Middle frontal gyrus (tissue), 1 donor: Measurements from ENCODE around the gene VPS26A.
"Not testable (repeated sequence)": the region's sequence is repeated elsewhere in the genome, so short reads cannot be mapped to it uniquely, and the experiment has no call there.

Source experiments
- DNase-seq: peaks from one replicate; pipeline ENCODE4 v3.0.0-alpha.2; 2015; ENCODE audit warnings: low spot score; ENCODE audit errors: extremely low spot score

VPS26A gene

DNA sequence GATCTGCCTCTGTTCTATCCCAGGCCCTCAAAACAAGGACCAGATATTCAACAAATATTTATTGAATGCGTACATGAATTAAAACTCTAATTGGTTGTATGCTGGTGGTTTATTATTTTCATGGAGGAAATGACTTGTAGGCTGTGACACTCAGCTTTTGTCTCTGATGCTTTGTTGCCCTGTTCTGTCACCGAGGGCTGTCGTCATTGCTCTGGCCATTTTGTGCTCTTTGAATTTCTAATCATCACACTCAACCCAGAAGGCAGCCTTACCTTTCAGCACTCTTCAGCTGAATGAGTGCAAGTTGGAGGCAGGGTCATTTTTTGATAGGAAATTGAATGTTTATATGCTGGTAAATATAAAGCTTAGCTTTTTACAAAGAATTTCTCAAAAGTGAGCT, 21.5 kb upstream of the VPS26A start:
- DNase-seq, result no peak

- no peak for DNase-seq
Measured at GRCh38 chr10:69103784-69104183, 20.2 kb upstream of the VPS26A start.

- DNase-seq, result no peak
Measured at GRCh38 chr10:69104994-69105790, 18.8 kb upstream of the VPS26A start.

- DNase-seq, result no peak
Measured at GRCh38 chr10:69107176-69107490, 16.8 kb upstream of the VPS26A start.

GRCh38 chr10:69107699-69108098, 16.3 kb upstream of the VPS26A start:
- no peak for DNase-seq

- DNase-seq, result no peak
Measured at GRCh38 chr10:69119896-69120295, 4.1 kb upstream of the VPS26A start.

- DNase-seq, result no peak
Measured at GRCh38 chr10:69123306-69123746, 652 bp upstream of the VPS26A start.

- no peak for DNase-seq
Measured at GRCh38 chr10:69124563-69125268, 738 bp downstream of the VPS26A start.

DNA sequence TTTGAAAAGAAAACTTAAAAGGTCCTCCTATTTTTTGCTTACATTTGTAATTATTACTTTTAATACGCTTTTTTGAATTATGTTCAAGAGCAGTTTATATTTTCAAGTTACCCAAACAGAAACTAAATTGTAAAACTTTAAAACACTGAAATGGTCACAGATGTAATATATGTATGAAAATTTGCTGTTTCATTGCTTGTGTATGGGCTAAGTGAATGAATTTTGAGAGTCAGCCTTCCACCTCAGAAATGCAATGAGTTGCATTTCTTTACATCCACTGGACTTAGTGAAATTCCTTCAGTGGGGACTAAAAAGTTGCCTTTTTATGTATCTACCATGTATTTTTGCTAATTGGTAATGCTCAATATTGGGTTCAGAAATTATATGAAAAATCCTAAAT, 1.6 kb downstream of the VPS26A start:
- DNase-seq, result no peak

DNA sequence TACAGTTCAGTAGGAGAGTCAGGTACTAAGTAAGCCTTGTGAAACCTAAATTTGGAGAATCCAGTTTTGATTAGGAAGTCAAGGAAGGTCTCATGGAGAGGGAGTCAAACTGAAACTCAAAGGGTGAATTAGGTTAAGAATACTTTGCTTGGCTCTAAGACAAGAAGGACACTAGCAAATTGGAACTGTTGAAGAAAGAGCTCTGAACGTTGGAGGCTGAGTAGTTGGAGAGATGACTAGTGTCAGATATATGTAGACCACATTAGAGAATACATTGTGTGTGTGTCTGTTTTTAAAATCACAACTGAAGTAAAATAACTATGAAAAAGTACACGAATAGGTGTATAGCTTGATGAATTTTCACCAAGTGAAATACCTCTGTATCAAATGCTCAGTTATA, 6.3 kb downstream of the VPS26A start:
- DNase-seq, result no peak

DNA sequence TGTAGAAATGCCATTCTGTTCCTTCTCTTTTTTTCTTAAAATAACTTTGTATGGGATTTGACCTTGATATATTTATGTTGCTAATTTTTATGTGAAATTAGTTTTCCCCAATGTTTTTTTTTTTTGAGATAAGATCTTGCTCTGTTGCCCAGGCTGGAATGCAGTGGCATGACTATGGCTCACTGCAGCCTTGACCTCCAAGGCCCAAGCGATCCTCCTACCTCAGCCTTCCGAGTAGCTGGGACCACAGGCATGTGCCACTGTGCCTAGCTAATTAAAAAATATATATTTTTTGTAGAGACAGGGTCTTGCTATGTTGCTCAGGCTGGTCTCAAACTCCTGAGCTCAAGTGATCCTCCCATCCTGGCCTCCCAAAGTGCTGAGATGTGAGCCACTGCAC, 16.0 kb downstream of the VPS26A start:
- DNase-seq, result no peak

DNA sequence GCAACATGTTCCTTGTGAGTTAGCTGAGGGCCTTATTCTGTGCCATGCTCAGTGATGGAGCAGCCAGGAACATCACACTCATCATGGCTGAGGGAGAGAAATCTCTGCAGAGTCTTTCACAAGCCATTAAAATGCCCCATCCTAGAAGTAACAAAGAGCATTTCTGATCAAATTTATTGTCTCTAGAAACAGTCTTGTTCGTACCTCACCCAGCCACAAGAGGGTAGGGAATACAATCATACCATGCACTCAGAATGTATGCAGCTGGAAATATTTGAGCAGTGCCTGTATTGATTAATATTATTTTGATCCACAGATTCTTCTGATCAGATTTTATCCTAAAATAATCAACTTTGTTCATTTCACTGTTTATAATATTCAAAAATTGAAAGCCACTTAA, 17.3 kb downstream of the VPS26A start:
- DNase-seq, result no peak

DNA sequence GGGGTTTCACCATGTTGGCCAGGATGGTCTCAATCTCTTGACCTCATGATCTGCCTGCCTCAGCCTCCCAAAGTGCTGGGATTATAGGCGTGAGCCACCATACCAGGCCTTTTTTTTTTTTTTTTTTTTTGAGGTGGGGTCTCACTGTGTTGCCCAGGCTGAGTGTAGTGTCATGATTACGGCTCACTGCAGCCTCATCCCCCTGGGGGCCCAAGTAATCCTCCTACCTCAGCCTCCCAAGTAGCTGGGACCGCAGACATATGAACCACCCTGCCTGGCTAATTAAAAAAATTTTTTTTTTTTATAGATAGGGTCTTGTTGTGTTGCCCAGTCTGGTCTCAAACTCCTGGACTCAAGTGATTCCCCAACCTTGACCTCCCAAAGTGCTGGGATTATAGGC, 18.1 kb downstream of the VPS26A start:
- DNase-seq, result not testable (repeated sequence)

DNA sequence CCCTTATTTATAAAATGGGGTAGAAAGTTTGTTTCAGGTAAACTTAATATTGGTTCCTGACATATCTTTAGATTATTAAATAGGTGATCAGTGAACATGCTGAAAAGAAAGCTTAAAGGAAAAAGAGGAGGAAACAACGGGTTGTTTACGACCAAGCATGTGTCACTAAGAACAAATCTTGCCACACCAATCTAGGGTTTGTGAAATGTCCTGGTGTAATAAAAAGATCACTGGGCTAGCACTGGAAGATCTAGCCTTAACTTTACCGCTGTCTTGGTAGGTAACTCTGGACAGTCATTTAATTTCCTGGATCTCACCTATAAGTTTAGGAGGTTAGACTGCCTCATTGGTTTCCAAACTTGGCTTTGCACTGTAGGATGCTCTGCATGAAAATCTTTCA, 19.0 kb downstream of the VPS26A start:
- DNase-seq, result no peak

DNA sequence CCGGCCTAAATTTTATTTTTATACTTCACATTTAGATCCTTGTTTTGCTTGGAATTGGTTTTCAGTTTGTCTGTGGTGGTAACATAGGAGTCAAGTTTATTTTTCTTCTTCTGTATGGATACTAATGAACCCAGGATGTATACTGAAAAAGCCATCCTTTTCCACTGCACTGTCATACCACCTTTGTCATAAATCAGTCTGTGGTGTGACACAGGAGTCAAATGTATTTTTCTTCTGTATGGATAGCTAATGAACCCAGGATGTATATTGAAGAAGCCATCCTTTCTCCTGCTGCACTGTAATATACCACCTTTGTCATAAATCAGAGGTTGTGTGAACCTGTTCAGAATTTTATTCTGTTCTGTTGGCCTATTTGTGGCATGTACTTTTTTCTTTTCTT, 21.4 kb downstream of the VPS26A start:
- no peak for DNase-seq

DNA sequence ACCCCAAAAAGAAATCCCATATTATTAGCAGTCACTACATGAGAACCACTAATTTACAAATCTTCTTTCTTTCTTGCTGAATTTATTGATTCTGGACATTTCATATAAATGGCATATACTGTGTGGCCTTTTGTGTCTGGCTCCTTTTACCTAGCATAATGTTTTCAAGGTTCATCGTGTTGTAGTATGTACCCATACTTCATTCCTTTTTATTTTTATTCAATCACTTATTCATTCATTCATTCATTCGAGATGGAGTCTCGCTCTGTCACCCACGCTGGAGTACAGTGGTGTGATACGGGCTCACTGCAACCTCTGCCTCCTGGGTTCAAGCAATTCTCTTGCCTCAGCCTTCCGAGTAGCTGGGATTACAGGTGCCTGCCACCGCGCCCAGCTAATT, 21.9 kb downstream of the VPS26A start:
- no peak for DNase-seq

DNA sequence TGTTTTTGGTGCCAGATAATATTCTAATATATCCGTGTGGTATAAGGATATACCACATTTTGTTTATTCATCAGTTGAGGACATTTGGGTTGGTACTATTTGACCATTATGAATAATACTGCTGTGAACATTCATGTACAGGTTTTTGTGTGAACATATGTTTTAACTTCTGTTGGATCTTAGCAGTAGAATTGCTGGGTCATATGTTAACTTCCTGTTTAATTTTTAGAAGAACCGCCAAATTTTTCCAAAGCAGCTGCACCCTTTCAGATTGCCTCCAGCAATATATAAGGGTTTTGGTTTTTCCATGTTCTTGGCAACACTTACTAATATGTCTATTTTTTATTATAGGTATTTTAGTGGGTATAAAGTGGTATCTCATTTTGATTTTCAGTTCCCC, 22.8 kb downstream of the VPS26A start:
- DNase-seq, result no peak

DNA sequence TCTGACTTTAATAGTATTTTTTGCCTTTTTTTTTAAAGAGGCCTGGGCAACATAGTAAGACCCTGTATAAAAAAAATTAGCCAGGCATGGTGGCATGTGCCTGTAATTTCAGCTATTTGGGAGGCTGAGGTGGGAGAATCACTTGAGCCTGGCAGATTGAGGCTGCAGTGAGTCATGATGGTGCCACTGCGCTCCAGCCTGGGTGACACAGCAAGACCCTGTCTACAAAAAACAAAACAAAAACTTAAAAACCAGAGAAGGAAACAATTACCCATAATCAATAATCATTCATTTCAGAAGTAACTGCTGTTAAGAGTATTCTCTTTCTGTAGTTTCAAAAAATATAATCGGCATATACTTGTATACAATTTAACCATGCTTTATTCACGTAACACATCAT, 28.0 kb downstream of the VPS26A start:
- DNase-seq, result no peak

- DNase-seq, result no peak
Measured at GRCh38 chr10:69153227-69153626, 29.2 kb downstream of the VPS26A start.

DNA sequence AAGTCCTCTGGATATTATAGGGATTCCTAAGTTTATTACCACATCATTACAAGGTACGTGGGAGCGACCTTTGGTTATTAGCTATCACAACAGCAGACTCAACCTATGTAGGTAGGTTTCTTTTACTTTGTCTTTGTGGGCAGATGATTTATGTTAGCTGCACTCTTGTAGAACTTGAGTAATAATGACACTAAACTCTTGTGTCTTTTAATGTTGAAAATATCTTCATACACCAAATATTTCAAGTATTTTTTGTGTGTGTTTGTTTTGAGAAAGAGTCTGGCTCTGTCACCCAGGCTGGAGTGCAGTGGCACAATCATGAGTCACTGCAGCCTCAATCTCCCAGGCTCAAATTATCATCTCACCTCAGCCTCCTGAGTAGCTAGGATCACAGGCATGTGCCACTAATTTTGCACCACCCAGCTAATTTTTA, 36.8 kb downstream of the VPS26A start:
- no peak for DNase-seq

DNA sequence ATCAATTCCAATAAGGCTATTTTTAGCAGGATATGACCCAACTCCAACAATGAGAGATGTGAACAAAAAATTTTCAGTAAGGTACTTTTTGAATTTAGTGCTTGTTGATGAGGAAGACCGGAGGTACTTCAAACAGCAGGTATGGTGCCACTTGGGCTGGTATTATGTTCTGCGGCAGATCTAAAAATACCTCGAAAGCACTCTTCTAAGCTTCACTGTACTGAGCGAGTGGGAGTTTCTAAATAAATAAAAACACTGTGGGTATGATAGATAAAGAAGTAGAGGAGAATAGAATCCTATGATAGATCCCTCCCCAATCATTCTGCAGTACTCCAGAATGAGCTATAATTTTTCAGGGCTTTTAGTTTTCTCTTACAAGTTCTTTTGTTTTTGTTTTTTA, 44.5 kb downstream of the VPS26A start:
- DNase-seq, result no peak

DNA sequence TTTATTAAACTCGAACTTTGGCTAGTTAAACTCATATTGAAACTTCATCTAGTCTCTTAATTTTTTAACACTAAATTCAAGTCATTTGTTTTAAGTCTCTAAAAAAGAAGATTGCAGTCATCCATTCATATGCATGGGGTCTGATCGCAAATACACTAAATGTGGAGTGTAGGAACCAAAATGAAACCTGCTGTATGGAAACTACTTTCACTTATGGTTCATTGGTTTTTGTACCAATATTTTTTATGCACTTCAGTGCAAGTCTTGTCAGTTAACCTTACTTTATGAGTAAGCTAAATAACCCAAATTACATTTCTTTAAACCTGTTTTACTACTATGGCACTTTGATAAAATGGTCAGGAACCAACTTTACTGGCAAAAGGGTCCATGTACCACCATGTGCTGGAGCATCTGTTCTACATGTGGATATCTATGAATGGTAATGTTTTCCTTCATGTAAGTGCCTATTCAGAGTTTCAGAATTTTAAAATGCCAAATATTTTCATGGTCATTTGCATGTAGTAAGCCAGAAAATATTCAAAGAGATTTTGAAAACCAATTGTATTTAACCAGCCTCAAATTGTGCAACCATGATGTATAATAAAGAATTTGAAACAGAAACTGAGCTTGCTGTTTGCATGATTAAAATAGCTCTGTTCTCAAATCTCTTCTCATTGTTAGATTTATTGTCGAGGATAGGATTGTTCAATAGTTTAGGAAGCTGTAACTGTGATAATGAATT, 48.4 kb downstream of the VPS26A start:
- no peak for DNase-seq
